HepG2 (cell line): Measurements from ENCODE around the gene SLC4A2. TPM values are rescaled to one million over a fixed set of nuclear protein-coding genes. Genes with fewer than 3 reads are reported as not detected.
A peak's percentile ranks its signal among the peaks of the same experiment; 100 is the strongest.

Experiments used
- HDAC1 ChIP-seq: sonication (generic); formaldehyde crosslinking; IDR thresholded peaks from 2 replicates; pipeline ENCODE4 v1.5.1; 2020; ENCODE audit warnings: mild to moderate bottlenecking, missing genetic modification reagents
- MIER3 ChIP-seq: IDR thresholded peaks from 2 replicates; pipeline ENCODE4 v1.6.1; 2016; ENCODE audit warnings: missing compliant biosample characterization, borderline replicate concordance
- MYC ChIP-seq: sonication (generic); formaldehyde crosslinking; IDR thresholded peaks from 2 replicates; pipeline ENCODE4 v1.9.0; 2021; ENCODE audit warnings: missing genetic modification reagents, borderline replicate concordance
- RNF2 ChIP-seq: fragments of 450-650 bp; conservative IDR thresholded peaks from 2 replicates; pipeline ENCODE4 v1.6.1; 2016; ENCODE audit warnings: low read depth
- SYNCRIP ChIP-seq: fragments of 200-400 bp; formaldehyde crosslinking; IDR thresholded peaks from 2 replicates; pipeline ENCODE4 v1.6.1; 2018; ENCODE audit warnings: mild to moderate bottlenecking, low read depth, low read length; ENCODE audit not compliant: insufficient read depth
- ZFP41 ChIP-seq: sonication (generic); formaldehyde crosslinking; IDR thresholded peaks from 2 replicates; pipeline ENCODE4 v1.4.0; 2020; ENCODE audit warnings: mild to moderate bottlenecking, missing genetic modification reagents, borderline replicate concordance
- ZNF326 ChIP-seq: sonication (generic); formaldehyde crosslinking; IDR thresholded peaks from 2 replicates; pipeline ENCODE4 v1.4.0; 2020; ENCODE audit warnings: missing genetic modification reagents, borderline replicate concordance
- ZNF33B ChIP-seq: sonication (generic); formaldehyde crosslinking; IDR thresholded peaks from 2 replicates; pipeline ENCODE4 v1.5.1; 2020; ENCODE audit warnings: mild to moderate bottlenecking, missing genetic modification reagents
- ZNF562 ChIP-seq: sonication (generic); formaldehyde crosslinking; IDR thresholded peaks from 2 replicates; pipeline ENCODE4 v1.8.0; 2022; ENCODE audit warnings: missing genetic modification reagents, borderline replicate concordance
- ZNF773 ChIP-seq: sonication (generic); formaldehyde crosslinking; IDR thresholded peaks from 2 replicates; pipeline ENCODE4 v1.4.0; 2020; ENCODE audit warnings: missing genetic modification reagents, borderline replicate concordance
- ZSCAN29 ChIP-seq: sonication (generic); formaldehyde crosslinking; conservative IDR thresholded peaks from 2 replicates; pipeline ENCODE4 v1.4.0; 2020; ENCODE audit warnings: mild to moderate bottlenecking, missing genetic modification reagents
- polyA plus RNA-seq, 8 experiments: library from polyadenylated mRNA; depleted of rRNA in 3 of 8; stranded (reverse) in 7 of 8; unstranded in 1 of 8; fragments of >200 nt; fragmentation: Illumina TruSeq in 4 of 8; extraction: Trizol in 4 of 8; gene quantifications; 2 replicates each; pipeline versions ENCODE4 v1.2.1 to v1.2.3, GENCODE V29; 2011 to 2016; ENCODE audit warnings: low read depth in 4 of 8, missing spikeins in 1 of 8, mixed read lengths in 1 of 8; ENCODE audit not compliant: insufficient read depth in 1 of 8
- total RNA-seq, 5 experiments: library from RNA; depleted of rRNA; stranded (reverse); fragments of >200 nt; fragmentation: Illumina TruSeq; extraction: Trizol; gene quantifications; 2 replicates each; pipeline ENCODE4 v1.2.3, GENCODE V29; 2016; ENCODE audit warnings: low read depth in 1 of 5
- TF ChIP-seq, protein P1 (sequence below): sonication (generic); formaldehyde crosslinking; IDR thresholded peaks from 2 replicates; pipeline ENCODE4 v1.4.0; 2020; ENCODE audit warnings: mild to moderate bottlenecking, missing genetic modification reagents
- TF ChIP-seq, protein P2 (sequence below): sonication (generic); formaldehyde crosslinking; IDR thresholded peaks from 2 replicates; pipeline ENCODE4 v1.4.0; 2020; ENCODE audit warnings: mild to moderate bottlenecking, missing genetic modification reagents
- TF ChIP-seq, protein P3 (sequence below): sonication (generic); formaldehyde crosslinking; IDR thresholded peaks from 2 replicates; pipeline ENCODE4 v1.4.0; 2020; ENCODE audit warnings: missing genetic modification reagents, mild to moderate bottlenecking, borderline replicate concordance

The SLC4A2 gene
- total and polyA plus RNA-seq, 2 of the 13 experiments (the other 11 are each of a cell fraction or from before 2014, with no cell fraction given), result 51.9 to 73.4 TPM

DNA sequence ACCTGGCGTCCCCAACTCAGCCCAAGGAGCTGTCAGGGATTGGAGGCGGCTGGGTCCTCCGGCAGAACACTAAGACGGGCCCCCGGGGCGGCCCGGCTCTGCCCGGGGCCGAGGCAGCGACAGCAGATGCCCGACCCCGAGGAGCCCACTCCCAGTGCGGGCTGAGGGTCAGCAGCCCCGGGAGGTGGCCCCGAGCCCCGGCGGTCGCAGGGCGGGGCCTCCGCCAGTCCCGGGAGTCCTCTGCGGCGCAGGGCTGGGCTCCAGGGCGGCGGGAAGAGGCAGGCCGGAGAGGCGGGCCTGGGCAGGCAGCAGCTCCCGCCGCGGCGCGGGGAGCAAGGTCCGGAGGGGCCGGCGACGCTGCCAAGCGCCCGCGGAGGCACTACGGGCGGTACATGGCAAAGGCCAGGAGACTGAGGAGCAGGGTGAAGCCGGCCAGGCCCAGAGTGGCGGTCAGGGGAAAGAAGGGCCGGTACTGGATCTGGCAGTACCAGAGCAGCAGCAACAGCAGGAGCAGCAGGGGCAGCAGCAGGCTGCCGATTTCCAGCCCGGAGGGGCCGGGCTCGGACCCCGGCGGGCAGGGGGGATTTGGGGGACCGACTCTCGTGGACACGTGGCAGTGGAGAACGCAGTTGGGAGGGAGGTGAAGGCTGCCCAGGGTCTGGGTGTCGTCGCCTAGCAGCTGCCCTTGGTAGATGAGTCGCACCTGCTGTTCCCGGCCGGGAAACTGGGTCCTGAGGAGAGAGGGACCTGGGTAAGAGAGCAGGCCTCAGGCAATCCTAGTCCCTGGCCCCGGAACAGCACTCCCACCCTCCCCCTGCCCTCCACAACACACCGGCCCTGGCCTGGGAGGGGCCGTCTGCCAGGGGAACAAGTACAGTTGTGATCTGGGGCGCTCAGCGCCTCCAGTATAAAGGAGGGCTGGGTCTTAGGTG, 22.0 kb downstream of the SLC4A2 start (continued):
- TF ChIP-seq, protein P1, sequence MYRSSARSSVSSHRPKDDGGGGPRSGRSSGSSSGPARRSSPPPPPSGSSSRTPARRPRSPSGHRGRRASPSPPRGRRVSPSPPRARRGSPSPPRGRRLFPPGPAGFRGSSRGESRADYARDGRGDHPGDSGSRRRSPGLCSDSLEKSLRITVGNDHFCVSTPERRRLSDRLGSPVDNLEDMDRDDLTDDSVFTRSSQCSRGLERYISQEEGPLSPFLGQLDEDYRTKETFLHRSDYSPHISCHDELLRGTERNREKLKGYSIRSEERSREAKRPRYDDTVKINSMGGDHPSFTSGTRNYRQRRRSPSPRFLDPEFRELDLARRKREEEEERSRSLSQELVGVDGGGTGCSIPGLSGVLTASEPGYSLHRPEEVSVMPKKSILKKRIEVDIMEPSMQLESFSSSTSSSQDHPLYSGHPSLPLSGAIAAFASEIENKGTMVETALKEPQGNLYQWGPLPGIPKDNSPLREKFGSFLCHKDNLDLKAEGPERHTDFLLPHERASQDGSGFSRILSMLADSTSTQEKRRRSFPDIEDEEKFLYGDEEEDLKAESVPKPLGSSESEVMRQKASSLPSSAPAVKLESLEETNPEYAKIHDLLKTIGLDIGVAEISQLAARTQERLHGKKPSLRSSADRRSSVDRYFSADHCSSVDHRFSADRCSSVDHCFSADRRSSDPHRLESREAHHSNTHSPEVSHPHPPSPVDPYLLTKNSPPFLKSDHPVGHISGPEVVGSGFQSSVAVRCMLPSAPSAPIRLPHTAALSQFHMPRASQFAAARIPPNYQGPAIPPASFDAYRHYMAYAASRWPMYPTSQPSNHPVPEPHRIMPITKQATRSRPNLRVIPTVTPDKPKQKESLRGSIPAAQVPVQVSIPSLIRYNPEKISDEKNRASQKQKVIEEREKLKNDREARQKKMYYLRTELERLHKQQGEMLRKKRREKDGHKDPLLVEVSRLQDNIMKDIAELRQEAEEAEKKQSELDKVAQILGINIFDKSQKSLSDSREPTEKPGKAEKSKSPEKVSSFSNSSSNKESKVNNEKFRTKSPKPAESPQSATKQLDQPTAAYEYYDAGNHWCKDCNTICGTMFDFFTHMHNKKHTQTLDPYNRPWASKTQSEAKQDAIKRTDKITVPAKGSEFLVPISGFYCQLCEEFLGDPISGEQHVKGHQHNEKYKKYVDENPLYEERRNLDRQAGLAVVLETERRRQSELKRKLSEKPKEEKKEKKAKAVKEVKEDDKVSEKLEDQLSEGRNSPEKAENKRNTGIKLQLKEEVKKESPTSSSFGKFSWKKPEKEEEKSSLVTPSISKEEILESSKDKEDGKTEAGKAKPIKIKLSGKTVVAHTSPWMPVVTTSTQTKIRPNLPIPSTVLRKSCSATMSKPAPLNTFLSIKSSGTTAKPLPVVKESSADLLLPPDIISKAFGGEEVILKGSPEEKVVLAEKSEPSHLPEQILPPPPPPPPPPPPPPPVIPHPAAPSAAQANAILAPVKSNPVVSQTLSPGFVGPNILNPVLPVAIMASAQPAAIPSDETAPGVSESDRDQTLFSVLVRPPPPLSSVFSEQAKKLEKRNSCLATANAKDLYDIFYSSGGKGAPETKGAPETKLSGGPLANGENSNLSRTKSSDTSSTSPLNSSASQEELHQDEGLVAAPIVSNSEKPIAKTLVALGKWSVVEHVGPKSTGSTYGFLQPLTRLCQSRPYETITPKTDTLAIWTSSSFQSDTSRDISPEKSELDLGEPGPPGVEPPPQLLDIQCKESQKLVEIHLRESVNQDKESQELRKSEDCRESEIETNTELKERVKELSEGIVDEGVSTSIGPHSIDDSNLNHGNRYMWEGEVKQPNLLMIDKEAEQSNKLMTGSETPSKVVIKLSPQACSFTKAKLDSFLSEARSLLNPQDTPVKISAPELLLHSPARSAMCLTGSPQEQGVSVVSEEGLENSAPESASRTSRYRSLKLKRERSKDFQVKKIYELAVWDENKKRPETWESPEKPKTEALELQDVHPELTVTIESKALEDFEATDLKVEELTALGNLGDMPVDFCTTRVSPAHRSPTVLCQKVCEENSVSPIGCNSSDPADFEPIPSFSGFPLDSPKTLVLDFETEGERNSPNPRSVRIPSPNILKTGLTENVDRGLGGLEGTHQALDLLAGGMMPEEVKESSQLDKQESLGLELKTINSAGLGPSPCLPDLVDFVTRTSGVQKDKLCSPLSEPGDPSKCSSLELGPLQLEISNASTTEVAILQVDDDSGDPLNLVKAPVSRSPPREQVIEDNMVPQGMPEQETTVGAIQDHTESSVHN (CRISPR knock-in tag), result no peak
- no peak for TF ChIP-seq MIER3 (CRISPR knock-in tag)
- 0 out of 2 replicates have a peak, but pooled peaks have one; percentile 8 for TF ChIP-seq MYC (CRISPR knock-in tag)
- TF ChIP-seq ZNF562 (CRISPR knock-in tag), result no peak
- no peak for TF ChIP-seq ZFP41 (CRISPR knock-in tag)
- TF ChIP-seq ZNF773 (CRISPR knock-in tag), result 0 out of 2 replicates have a peak, but pooled peaks have one; percentile 9
- TF ChIP-seq, protein P2, sequence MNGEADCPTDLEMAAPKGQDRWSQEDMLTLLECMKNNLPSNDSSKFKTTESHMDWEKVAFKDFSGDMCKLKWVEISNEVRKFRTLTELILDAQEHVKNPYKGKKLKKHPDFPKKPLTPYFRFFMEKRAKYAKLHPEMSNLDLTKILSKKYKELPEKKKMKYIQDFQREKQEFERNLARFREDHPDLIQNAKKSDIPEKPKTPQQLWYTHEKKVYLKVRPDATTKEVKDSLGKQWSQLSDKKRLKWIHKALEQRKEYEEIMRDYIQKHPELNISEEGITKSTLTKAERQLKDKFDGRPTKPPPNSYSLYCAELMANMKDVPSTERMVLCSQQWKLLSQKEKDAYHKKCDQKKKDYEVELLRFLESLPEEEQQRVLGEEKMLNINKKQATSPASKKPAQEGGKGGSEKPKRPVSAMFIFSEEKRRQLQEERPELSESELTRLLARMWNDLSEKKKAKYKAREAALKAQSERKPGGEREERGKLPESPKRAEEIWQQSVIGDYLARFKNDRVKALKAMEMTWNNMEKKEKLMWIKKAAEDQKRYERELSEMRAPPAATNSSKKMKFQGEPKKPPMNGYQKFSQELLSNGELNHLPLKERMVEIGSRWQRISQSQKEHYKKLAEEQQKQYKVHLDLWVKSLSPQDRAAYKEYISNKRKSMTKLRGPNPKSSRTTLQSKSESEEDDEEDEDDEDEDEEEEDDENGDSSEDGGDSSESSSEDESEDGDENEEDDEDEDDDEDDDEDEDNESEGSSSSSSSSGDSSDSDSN (CRISPR knock-in tag), result peak; percentile 56; the same call in 1 of the 2 replicates
- TF ChIP-seq SYNCRIP, result no peak
- 0 out of 2 replicates have a peak, but pooled peaks have one; percentile 64 for TF ChIP-seq ZSCAN29 (CRISPR knock-in tag)
- no peak for TF ChIP-seq ZNF326
- TF ChIP-seq, protein P3, sequence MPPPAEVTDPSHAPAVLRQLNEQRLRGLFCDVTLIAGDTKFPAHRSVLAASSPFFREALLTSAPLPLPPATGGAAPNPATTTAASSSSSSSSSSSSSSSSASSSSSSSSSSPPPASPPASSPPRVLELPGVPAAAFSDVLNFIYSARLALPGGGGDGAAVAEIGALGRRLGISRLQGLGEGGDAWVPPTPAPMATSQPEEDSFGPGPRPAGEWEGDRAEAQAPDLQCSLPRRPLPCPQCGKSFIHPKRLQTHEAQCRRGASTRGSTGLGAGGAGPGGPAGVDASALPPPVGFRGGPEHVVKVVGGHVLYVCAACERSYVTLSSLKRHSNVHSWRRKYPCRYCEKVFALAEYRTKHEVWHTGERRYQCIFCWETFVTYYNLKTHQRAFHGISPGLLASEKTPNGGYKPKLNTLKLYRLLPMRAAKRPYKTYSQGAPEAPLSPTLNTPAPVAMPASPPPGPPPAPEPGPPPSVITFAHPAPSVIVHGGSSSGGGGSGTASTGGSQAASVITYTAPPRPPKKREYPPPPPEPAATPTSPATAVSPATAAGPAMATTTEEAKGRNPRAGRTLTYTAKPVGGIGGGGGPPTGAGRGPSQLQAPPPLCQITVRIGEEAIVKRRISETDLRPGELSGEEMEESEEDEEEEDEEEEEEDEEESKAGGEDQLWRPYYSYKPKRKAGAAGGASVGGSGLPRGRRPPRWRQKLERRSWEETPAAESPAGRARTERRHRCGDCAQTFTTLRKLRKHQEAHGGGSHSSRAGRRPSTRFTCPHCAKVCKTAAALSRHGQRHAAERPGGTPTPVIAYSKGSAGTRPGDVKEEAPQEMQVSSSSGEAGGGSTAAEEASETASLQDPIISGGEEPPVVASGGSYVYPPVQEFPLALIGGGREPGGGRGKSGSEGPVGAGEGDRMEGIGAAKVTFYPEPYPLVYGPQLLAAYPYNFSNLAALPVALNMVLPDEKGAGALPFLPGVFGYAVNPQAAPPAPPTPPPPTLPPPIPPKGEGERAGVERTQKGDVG, result no peak
- no peak for TF ChIP-seq ZNF33B (CRISPR knock-in tag)
- TF ChIP-seq RNF2, result no peak
- TF ChIP-seq HDAC1, result no peak
